HepG2 (cell line): ENCODE results near the gene ZFAND3. TPM values are rescaled to one million over a fixed set of nuclear protein-coding genes. Genes with fewer than 3 reads are reported as not detected.

Experiments
- ATAC-seq: fragments of 200-7000 bp; cut with Tn5 transposase; 3 replicates; pipeline ENCODE4 v1.9.1; 2020; ENCODE audit warnings: mild to moderate bottlenecking, moderate library complexity
- BruUV-seq: library from RNA; stranded (reverse); fragments of 400-500 nt; replicated peaks from 2 replicates; lab custom pipeline; 2021; lab: Mats Ljungman, UMichigan
- CTCF ChIA-PET: fragments of 300-600 bp; formaldehyde crosslinking; extraction: SDS; loops from one replicate; lab custom pipeline; 2021; ENCODE audit warnings: low total read pairs, inconsistent platforms, low intra/inter-chr PET ratio; lab: Yijun Ruan, JAX
- POLR2A ChIA-PET: fragments of 350-600 bp; sonication (Branson Sonifier 250); formaldehyde crosslinking; loops from one replicate; lab custom pipeline; 2020; ENCODE audit warnings: antibody characterized with exemption, inconsistent platforms; lab: Yijun Ruan, JAX
- DNase-seq: peaks from one replicate; pipeline ENCODE4 v3.0.0-alpha.2; 2015; ENCODE audit warnings: low spot score
- FAIRE-seq: peaks from 3 replicates; lab custom pipeline; 2011; peaks lifted over from hg19 to GRCh38; lab: Jason Lieb, UNC
- H2AFZ ChIP-seq: one replicate; pipeline ENCODE4 v1.6.1; 2011; ENCODE audit warnings: low read length, inconsistent platforms
- H3K27ac ChIP-seq: fragments of 300-600 bp; 3 replicates; pipeline ENCODE4 v1.8.0; 2011; ENCODE audit warnings: mixed run types, mild to moderate bottlenecking, mixed read lengths, low read length, inconsistent platforms; ENCODE audit not compliant: insufficient read depth; ENCODE audit errors: extremely low read length
- H3K27me3 ChIP-seq, 2 experiments: fragments of 200-600 bp in 1 of 2; 2 replicates in 1 of 2; 3 replicates in 1 of 2; pipeline versions ENCODE4 v1.6.0 to v1.8.0; 2011; ENCODE audit warnings: low read length in 2 of 2, mild to moderate bottlenecking in 2 of 2, moderate library complexity in 2 of 2, inconsistent platforms in 1 of 2; ENCODE audit not compliant: insufficient read depth in 2 of 2, control insufficient read depth in 1 of 2
- H3K36me3 ChIP-seq, 2 experiments: fragments of 200-600 bp in 1 of 2; replicated peaks in 1 of 2; 2 replicates in 1 of 2; 3 replicates in 1 of 2; pipeline versions ENCODE4 v1.5.1 to v1.8.0; 2011; ENCODE audit warnings: low read length in 2 of 2, inconsistent platforms in 1 of 2; ENCODE audit not compliant: insufficient read depth in 2 of 2, control insufficient read depth in 1 of 2
- H3K4me1 ChIP-seq: 2 replicates; pipeline ENCODE4 v1.5.1; 2012; ENCODE audit warnings: low read length, inconsistent platforms; ENCODE audit not compliant: insufficient read depth
- H3K4me2 ChIP-seq: 2 replicates; pipeline ENCODE4 v1.6.0; 2011; ENCODE audit warnings: low read depth, low read length, inconsistent platforms
- H3K4me3 ChIP-seq, 3 experiments: fragments of 200-600 bp in 1 of 3; sonication (generic), shearing (Covaris generic) in 1 of 3; replicated peaks in 1 of 3; 2 replicates each; pipeline ENCODE4 v1.5.1; 2011 to 2016; ENCODE audit warnings: low read length in 3 of 3, inconsistent platforms in 2 of 3, low read depth in 2 of 3, mild to moderate bottlenecking in 2 of 3, control low read depth in 1 of 3, mixed read lengths in 1 of 3; ENCODE audit not compliant: insufficient read depth in 1 of 3
- H3K79me2 ChIP-seq: one replicate; pipeline ENCODE4 v1.6.1; 2011; ENCODE audit warnings: low read length, inconsistent platforms; ENCODE audit not compliant: insufficient read depth
- H3K9ac ChIP-seq: 2 replicates; pipeline ENCODE4 v1.6.0; 2011; ENCODE audit warnings: mild to moderate bottlenecking, low read depth, low read length, inconsistent platforms; ENCODE audit not compliant: insufficient read depth
- H3K9me3 ChIP-seq: 2 replicates; pipeline ENCODE4 v1.5.1; 2012; ENCODE audit warnings: mild to moderate bottlenecking, low read length
- H4K20me1 ChIP-seq: 2 replicates; pipeline ENCODE4 v1.6.0; 2011; ENCODE audit warnings: inconsistent platforms, mild to moderate bottlenecking, low read length, moderate library complexity; ENCODE audit not compliant: insufficient read depth
- ATF7 ChIP-seq, 2 experiments: fragments of 450-650 bp in 1 of 2; sonication (generic) in 1 of 2; formaldehyde crosslinking in 1 of 2; IDR thresholded peaks; 2 replicates each; pipeline versions ENCODE4 v1.4.0 to v1.6.1; 2016 to 2020; ENCODE audit warnings: antibody characterized with exemption in 1 of 2, mild to moderate bottlenecking in 1 of 2, missing genetic modification reagents in 1 of 2
- BCL3 ChIP-seq: sonication (generic); formaldehyde crosslinking; IDR thresholded peaks from 2 replicates; pipeline ENCODE4 v1.5.1; 2020; ENCODE audit warnings: mild to moderate bottlenecking, missing genetic modification reagents, moderate library complexity
- CBX1 ChIP-seq: IDR thresholded peaks from one replicate; pipeline ENCODE4 v1.6.1; 2016; ENCODE audit warnings: antibody characterized with exemption, low read depth
- CENPX ChIP-seq: sonication (generic); formaldehyde crosslinking; IDR thresholded peaks from 2 replicates; pipeline ENCODE4 v1.9.0; 2021; ENCODE audit warnings: mild to moderate bottlenecking, missing genetic modification reagents, moderate library complexity
- ETV6 ChIP-seq: sonication (generic); formaldehyde crosslinking; conservative IDR thresholded peaks from 2 replicates; pipeline ENCODE4 v1.4.0; 2020; ENCODE audit warnings: missing genetic modification reagents
- FIP1L1 ChIP-seq: fragments of 200-400 bp; formaldehyde crosslinking; IDR thresholded peaks from 2 replicates; pipeline ENCODE4 v1.6.1; 2018; ENCODE audit warnings: low read depth, mild to moderate bottlenecking, low read length, moderate library complexity, borderline replicate concordance; ENCODE audit not compliant: insufficient read depth
- FOXO1 ChIP-seq: sonication (generic); formaldehyde crosslinking; IDR thresholded peaks from 2 replicates; pipeline ENCODE4 v1.4.0; 2020; ENCODE audit warnings: missing genetic modification reagents
- HINFP ChIP-seq: sonication (generic); formaldehyde crosslinking; IDR thresholded peaks from 2 replicates; pipeline ENCODE4 v1.4.0; 2020; ENCODE audit warnings: low read depth, mild to moderate bottlenecking, missing genetic modification reagents
- HOXA5 ChIP-seq: sonication (generic); formaldehyde crosslinking; IDR thresholded peaks from 2 replicates; pipeline ENCODE4 v1.4.0; 2020; ENCODE audit warnings: missing genetic modification reagents
- KDM4B ChIP-seq: sonication (generic); formaldehyde crosslinking; IDR thresholded peaks from 2 replicates; pipeline ENCODE4 v1.4.0; 2020; ENCODE audit warnings: missing genetic modification reagents
- MAFF ChIP-seq: IDR thresholded peaks from 2 replicates; pipeline ENCODE4 v1.6.1; 2011; ENCODE audit warnings: low read depth, low read length, improper control_type of control experiment
- NBN ChIP-seq: fragments of 450-650 bp; conservative IDR thresholded peaks from 2 replicates; pipeline ENCODE4 v1.6.1; 2017
- NR1H2 ChIP-seq: sonication (generic); formaldehyde crosslinking; IDR thresholded peaks from 2 replicates; pipeline ENCODE4 v1.8.1; 2022; ENCODE audit warnings: low read depth, missing genetic modification reagents, borderline replicate concordance
- RBM22 ChIP-seq: fragments of 200-400 bp; formaldehyde crosslinking; optimal IDR thresholded peaks from 2 replicates; pipeline ENCODE3; 2017; ENCODE audit warnings: mild to moderate bottlenecking, low read length, moderate library complexity
- SMYD3 ChIP-seq: sonication (generic); formaldehyde crosslinking; IDR thresholded peaks from 2 replicates; pipeline ENCODE4 v1.8.1; 2023; ENCODE audit warnings: mild to moderate bottlenecking, missing genetic modification reagents
- ZC3H13 ChIP-seq: sonication (generic); formaldehyde crosslinking; IDR thresholded peaks from 2 replicates; pipeline ENCODE4 v1.8.1; 2023; ENCODE audit warnings: mild to moderate bottlenecking, missing genetic modification reagents, moderate library complexity
- ZNF253 ChIP-seq: sonication (generic); formaldehyde crosslinking; IDR thresholded peaks from 2 replicates; pipeline ENCODE4 v1.8.0; 2022; ENCODE audit warnings: mild to moderate bottlenecking, missing genetic modification reagents, borderline replicate concordance
- ZNF552 ChIP-seq: sonication (generic); formaldehyde crosslinking; IDR thresholded peaks from 2 replicates; pipeline ENCODE4 v1.9.0; 2022; ENCODE audit warnings: missing genetic modification reagents, mild to moderate bottlenecking, borderline replicate concordance
- ZSCAN20 ChIP-seq: sonication (generic); formaldehyde crosslinking; IDR thresholded peaks from 2 replicates; pipeline ENCODE4 v1.4.0; 2020; ENCODE audit warnings: missing genetic modification reagents, mild to moderate bottlenecking, borderline replicate concordance
- WGBS: methylation state at CpG from one replicate; pipeline ENCODE4 v1.1.6; 2017; ENCODE audit warnings: low lambda C conversion rate; 5-methylcytosine and 5-hydroxymethylcytosine counted together
- in situ Hi-C: cut with HindIII; loops from 2 replicates; pipeline ENCODE4 v1.10.0; 2017; ENCODE audit warnings: low pct_unique_long_range_greater_than_20kb; ENCODE audit not compliant: extremely low pct_ligation_motif_present
- intact Hi-C: fragments of 100-400 bp; cut with micrococcal nuclease; formaldehyde crosslinking; loops from one replicate; pipeline ENCODE4 v1.10.0; 2022; ENCODE audit not compliant: unreplicated experiment
- polyA plus RNA-seq, 8 experiments: library from polyadenylated mRNA; depleted of rRNA in 3 of 8; stranded (reverse) in 7 of 8; unstranded in 1 of 8; fragments of >200 nt; fragmentation: Illumina TruSeq in 4 of 8; extraction: Trizol in 4 of 8; gene quantifications; 2 replicates each; pipeline versions ENCODE4 v1.2.1 to v1.2.3, GENCODE V29; 2011 to 2016; ENCODE audit warnings: low read depth in 4 of 8, missing spikeins in 1 of 8, mixed read lengths in 1 of 8; ENCODE audit not compliant: insufficient read depth in 1 of 8
- total RNA-seq, 5 experiments: library from RNA; depleted of rRNA; stranded (reverse); fragments of >200 nt; fragmentation: Illumina TruSeq; extraction: Trizol; gene quantifications; 2 replicates each; pipeline ENCODE4 v1.2.3, GENCODE V29; 2016; ENCODE audit warnings: low read depth in 1 of 5

The ZFAND3 gene
- total and polyA plus RNA-seq, 2 of the 13 experiments (the other 11 are each of a cell fraction or from before 2014, with no cell fraction given): 16.4 to 17.1 TPM

GRCh38 chr6:38001386-38001785, 181.9 kb downstream of the ZFAND3 start:
- TF ChIP-seq ZSCAN20 (CRISPR knock-in tag) (no peak), HOXA5 (no peak), RBM22 (peak; percentile 32)
- Histone ChIP-seq H2AFZ (no peak overlapping the region), H3K4me3 (no peak overlapping the region), H3K4me1 (no peaks in the 10 kb centered on the region), H4K20me1 (no peaks in the 10 kb centered on the region), H3K9ac (no peak overlapping the region), H3K27me3 (no peaks in the 10 kb centered on the region), H3K9me3 (no peaks in the 10 kb centered on the region), H3K79me2 (peaks cover 15% of the 10 kb centered on the region), H3K27ac (no peak overlapping the region), H3K4me2 (no peak overlapping the region), H3K36me3 (no peaks in the 10 kb centered on the region)
- ATAC-seq (no peak), FAIRE-seq (no peak), DNase-seq (no peak)
- no TSS peak for BruUV-seq
- in situ Hi-C loops (no loop called here), intact Hi-C loops (no loop called here)
- ChIA-PET POLR2A (no interaction called here), CTCF (no interaction called here)
- 97% methylated on average over 1 of the region's 1 CpG for WGBS

GRCh38 chr6:38004908-38005307, 185.4 kb downstream of the ZFAND3 start:
- no peak overlapping the region for H2AFZ ChIP-seq
- H3K9me3 ChIP-seq: no peaks in the 10 kb centered on the region
- H3K4me1 ChIP-seq: peaks cover 10% of the 10 kb centered on the region; the same call in 1 of the 2 replicates
- intact Hi-C loops (no loop called here), in situ Hi-C loops (no loop called here)
- no peak overlapping the region for H3K27ac ChIP-seq
- no peaks in the 10 kb centered on the region for H4K20me1 ChIP-seq
- no peak overlapping the region for H3K9ac ChIP-seq
- no peak overlapping the region for H3K4me3 ChIP-seq
- peaks cover 6% of the 10 kb centered on the region for H3K79me2 ChIP-seq
- ChIA-PET POLR2A (no interaction called here), CTCF (no interaction called here)
- H3K4me2 ChIP-seq: no peak overlapping the region
- no peaks in the 10 kb centered on the region for H3K36me3 ChIP-seq
- no peak for ATAC-seq
- DNase-seq: no peak
- no peaks in the 10 kb centered on the region for H3K27me3 ChIP-seq
- WGBS: 96% methylated on average over 2 of the region's 2 CpGs
- no peak for FAIRE-seq
- BruUV-seq: no TSS peak
- TF ChIP-seq SMYD3 (CRISPR knock-in tag) (no peak), ATF7 (IDR thresholded peaks at IDR 0.05) (no peak), ATF7 (CRISPR knock-in tag; IDR thresholded peaks at IDR 0.05) (no peak), ZC3H13 (CRISPR knock-in tag) (no peak), ZNF253 (CRISPR knock-in tag) (no peak), ZNF552 (no peak), FOXO1 (CRISPR knock-in tag) (no peak), BCL3 (CRISPR knock-in tag) (no peak), ETV6 (CRISPR knock-in tag) (no peak), MAFF (no peak), CENPX (CRISPR knock-in tag) (no peak), KDM4B (CRISPR knock-in tag) (no peak), CBX1 (no peak), NBN (no peak), FIP1L1 (no peak), NR1H2 (no peak), HINFP (CRISPR knock-in tag) (no peak)
